Spleen (tissue), 7 donors: ENCODE results near the gene HCFC1R1.

Experiments
- POLR2A ChIP-seq, 3 donors: fragments of 450-650 bp; IDR thresholded peaks; one replicate each; pipeline ENCODE4 v1.5.1; 2017; ENCODE audit warnings: antibody characterized with exemption in 3 of 3, mild to moderate bottlenecking in 1 of 3
- POLR2AphosphoS5 ChIP-seq, 3 donors: sonication (generic); formaldehyde crosslinking; IDR thresholded peaks; one replicate each; pipeline ENCODE4 v1.5.1; 2017; ENCODE audit warnings: antibody characterized with exemption in 3 of 3
- TF ChIP-seq, protein P1 (sequence below), 11 experiments: fragments of 200-600 bp in 7 of 11; fragments of 450-650 bp in 4 of 11; sonication (generic) in 4 of 11; IDR thresholded peaks in 8 of 11; conservative IDR thresholded peaks in 3 of 11; 1 replicate in 7 of 11; 2 replicates in 4 of 11; pipeline versions ENCODE4 v1.4.0 to v1.8.0; 2016 to 2021; ENCODE audit warnings: antibody characterized with exemption in 11 of 11, inconsistent platforms in 4 of 11, mild to moderate bottlenecking in 1 of 11
- donor health status: DM: no; HTN: no; CAD: no; lungs with moderate emphysema.
- donor health status: DM: no; HTN: no; CAD: no.
- donor health status: DM: no; HTN: no; CAD: no.

DNA sequence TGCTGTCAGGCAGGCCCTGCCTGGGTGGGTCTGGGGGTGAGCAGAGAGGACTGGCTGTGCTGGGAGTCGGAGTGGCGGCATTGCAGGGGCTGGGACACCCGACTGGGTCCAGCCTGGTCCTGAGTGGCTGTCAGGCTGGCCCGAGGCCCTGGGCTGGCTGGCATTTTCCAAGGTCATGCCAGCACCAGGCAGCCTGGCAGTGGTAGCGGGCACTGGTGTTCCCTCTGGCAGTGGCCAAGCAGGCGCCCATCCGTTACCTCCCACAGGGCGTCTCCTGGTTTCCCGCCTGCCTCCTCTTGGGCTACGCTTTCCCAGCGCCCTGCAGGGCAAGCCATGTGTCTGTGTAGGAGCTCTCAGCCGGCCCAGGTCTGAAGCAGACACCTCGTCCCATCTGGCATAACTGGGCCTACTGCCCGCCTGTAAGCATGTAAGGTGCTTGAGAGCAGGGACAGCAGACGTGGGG, 37.8 kb downstream of the HCFC1R1 start:
- TF ChIP-seq POLR2AphosphoS5 (IDR thresholded peaks at IDR 0.05) (no peak), POLR2A (IDR thresholded peaks at IDR 0.05) (no peak)
- TF ChIP-seq, protein P1, sequence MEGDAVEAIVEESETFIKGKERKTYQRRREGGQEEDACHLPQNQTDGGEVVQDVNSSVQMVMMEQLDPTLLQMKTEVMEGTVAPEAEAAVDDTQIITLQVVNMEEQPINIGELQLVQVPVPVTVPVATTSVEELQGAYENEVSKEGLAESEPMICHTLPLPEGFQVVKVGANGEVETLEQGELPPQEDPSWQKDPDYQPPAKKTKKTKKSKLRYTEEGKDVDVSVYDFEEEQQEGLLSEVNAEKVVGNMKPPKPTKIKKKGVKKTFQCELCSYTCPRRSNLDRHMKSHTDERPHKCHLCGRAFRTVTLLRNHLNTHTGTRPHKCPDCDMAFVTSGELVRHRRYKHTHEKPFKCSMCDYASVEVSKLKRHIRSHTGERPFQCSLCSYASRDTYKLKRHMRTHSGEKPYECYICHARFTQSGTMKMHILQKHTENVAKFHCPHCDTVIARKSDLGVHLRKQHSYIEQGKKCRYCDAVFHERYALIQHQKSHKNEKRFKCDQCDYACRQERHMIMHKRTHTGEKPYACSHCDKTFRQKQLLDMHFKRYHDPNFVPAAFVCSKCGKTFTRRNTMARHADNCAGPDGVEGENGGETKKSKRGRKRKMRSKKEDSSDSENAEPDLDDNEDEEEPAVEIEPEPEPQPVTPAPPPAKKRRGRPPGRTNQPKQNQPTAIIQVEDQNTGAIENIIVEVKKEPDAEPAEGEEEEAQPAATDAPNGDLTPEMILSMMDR (IDR thresholded peaks at IDR 0.05 in 8 of 11, conservative IDR thresholded peaks at IDR 0.05 in 3 of 11) = no peak
